Mesenteric fat pad (tissue), 1 donor: ENCODE measurements around the gene GNAT2. TPM values are rescaled to one million over a fixed set of nuclear protein-coding genes. Genes with fewer than 3 reads are reported as not detected.

ENCODE experiments used
- DNase-seq: peaks from one replicate; pipeline ENCODE4 v3.0.0-alpha.2; 2020; ENCODE audit warnings: low spot score
- total RNA-seq: library from RNA; stranded (reverse); fragmentation: NEBNext Ultra II Directional; extraction: Animal tissue kit (Norgen Biotek cat#: 25700); gene quantifications from one replicate; pipeline ENCODE4 v1.2.1, GENCODE V29; 2021
- donor health status: DM: yes; HTN: yes; CAD: no.

Gene GNAT2
- total RNA-seq, 1 donor from 2014 or later: not detected

- DNase-seq: no peak
These were observed 52.4 kb downstream of the GNAT2 start for GRCh38 chr1:109566982-109567381.

GRCh38 chr1:109565241-109565640, 54.2 kb downstream of the GNAT2 start:
- no peak for DNase-seq

GRCh38 chr1:109564194-109564878, 55.1 kb downstream of the GNAT2 start:
- DNase-seq: no peak

DNA sequence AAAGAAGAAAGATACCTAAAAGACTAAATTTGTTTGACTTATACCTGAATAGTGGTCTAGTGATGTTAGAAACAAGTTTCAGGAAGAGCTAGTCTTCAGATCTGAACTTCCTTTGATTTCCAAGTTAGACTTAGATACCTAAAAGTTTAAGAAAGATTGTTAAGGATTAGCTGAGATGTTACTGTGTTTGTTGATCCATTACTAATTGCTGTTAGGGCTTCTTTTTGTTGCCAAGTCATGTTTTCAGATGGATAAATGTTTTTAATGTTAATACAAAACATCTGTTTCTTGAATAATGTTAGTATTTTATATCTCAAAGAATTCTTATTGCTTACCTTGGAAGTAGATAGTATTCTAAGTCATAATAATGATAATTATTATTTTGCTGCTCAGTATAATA, 59.4 kb downstream of the GNAT2 start:
- no peak for DNase-seq

- DNase-seq: no peak
These were observed 61.9 kb downstream of the GNAT2 start for GRCh38 chr1:109557520-109557919.

DNA sequence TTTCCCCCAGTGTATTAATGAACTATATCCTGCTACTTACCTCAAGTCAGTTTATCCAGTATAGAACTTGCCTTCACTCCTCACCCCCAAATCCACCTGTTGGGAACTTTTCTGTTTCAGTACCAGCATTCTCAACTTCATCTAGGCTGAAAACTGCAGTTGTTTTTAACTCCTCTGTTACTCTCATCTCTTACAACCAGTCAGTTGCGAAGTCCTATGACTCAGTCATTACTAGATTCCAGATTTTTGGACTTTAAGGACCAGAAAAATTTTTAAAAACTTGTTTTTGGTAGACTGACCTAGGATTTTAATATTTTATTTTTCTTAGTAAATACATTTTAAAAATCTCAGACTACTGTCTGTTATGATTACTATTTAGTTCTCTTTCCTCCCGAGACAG, 62.9 kb downstream of the GNAT2 start:
- no peak for DNase-seq

Other genes starting within 250 kb of the GNAT2 start
- 169 TPM for gene SORT1, start 221.7 kb downstream of the GNAT2 start, total RNA-seq
- gene PSMA5, start 193.2 kb downstream of the GNAT2 start, total RNA-seq: 63.9 TPM
- 7.3 TPM for gene SYPL2, start 153.1 kb downstream of the GNAT2 start, total RNA-seq
- gene ATXN7L2, start 135.7 kb downstream of the GNAT2 start, total RNA-seq: 3.0 TPM
- gene CYB561D1, start 125.5 kb downstream of the GNAT2 start, total RNA-seq: 8.9 TPM
- gene AMIGO1, start 109.9 kb downstream of the GNAT2 start, total RNA-seq: 7.4 TPM
- gene GPR61, start 79.7 kb downstream of the GNAT2 start, total RNA-seq: not detected
- gene GNAI3, start 71.0 kb downstream of the GNAT2 start, total RNA-seq: 8.7 TPM
- gene AMPD2, start 221 bp upstream of the GNAT2 start, total RNA-seq: 63.1 TPM
- gene GSTM4, start 36.5 kb upstream of the GNAT2 start, total RNA-seq: 22.6 TPM
- 51.2 TPM for gene GSTM2, start 48.4 kb upstream of the GNAT2 start, total RNA-seq
- not detected for gene GSTM1, start 68.2 kb upstream of the GNAT2 start, total RNA-seq
- 13.1 TPM for gene GSTM5, start 92.6 kb upstream of the GNAT2 start, total RNA-seq
- gene GSTM3, start 121.4 kb upstream of the GNAT2 start, total RNA-seq: 16.0 TPM
- 0.58 TPM for gene EPS8L3, start 144.3 kb upstream of the GNAT2 start, total RNA-seq